ENCODE results near the gene SIPA1L2.

The SIPA1L2 gene

GRCh38 chr1:232598837-232599177 is 31.1 kb downstream of the SIPA1L2 start:
- H3K27me3 ChIP-seq (ENCODE audit: insufficient read depth, poor library complexity, severe bottlenecking) = no peaks in the 10 kb centered on the region
- TF ChIP-seq CTCF (IDR thresholded peaks at IDR 0.05; ENCODE audit: insufficient read depth, low read length) (no peak), SPI1 (IDR thresholded peaks at IDR 0.05; ENCODE audit: borderline replicate concordance, low read depth) (no peak), POLR2AphosphoS5 (IDR thresholded peaks at IDR 0.05; ENCODE audit: low read depth) (no peak), REST (IDR thresholded peaks at IDR 0.05; ENCODE audit: insufficient replicate concordance, low read depth) (no peak), GABPA (IDR thresholded peaks at IDR 0.05; ENCODE audit: low read depth) (no peak)
- H3K4me3 ChIP-seq (replicated peaks; ENCODE audit: insufficient read depth, low read length) = no peak overlapping the region
- no peak for DNase-seq (ENCODE audit: low read depth in 1 of 2, low spot score in 1 of 2)
- no peak overlapping the region for H3K27ac ChIP-seq (replicated peaks)

GRCh38 chr1:232598133-232598532 is 31.8 kb downstream of the SIPA1L2 start:
- TF ChIP-seq GABPA (IDR thresholded peaks at IDR 0.05; ENCODE audit: low read depth) (no peak), SPI1 (IDR thresholded peaks at IDR 0.05; ENCODE audit: borderline replicate concordance, low read depth) (no peak), POLR2AphosphoS5 (IDR thresholded peaks at IDR 0.05; ENCODE audit: low read depth) (no peak), REST (IDR thresholded peaks at IDR 0.05; ENCODE audit: insufficient replicate concordance, low read depth) (no peak), CTCF (IDR thresholded peaks at IDR 0.05; ENCODE audit: insufficient read depth, low read length) (no peak)
- Histone ChIP-seq H3K27me3 (ENCODE audit: insufficient read depth, poor library complexity, severe bottlenecking) (no peaks in the 10 kb centered on the region), H3K27ac (replicated peaks) (no peak overlapping the region), H3K4me3 (replicated peaks; ENCODE audit: insufficient read depth, low read length) (no peak overlapping the region)
- DNase-seq (ENCODE audit: low read depth in 1 of 2, low spot score in 1 of 2) = no peak

- no peak overlapping the region for H3K4me3 ChIP-seq (replicated peaks; ENCODE audit: insufficient read depth, low read length)
- TF ChIP-seq POLR2AphosphoS5 (IDR thresholded peaks at IDR 0.05; ENCODE audit: low read depth) (no peak), GABPA (IDR thresholded peaks at IDR 0.05; ENCODE audit: low read depth) (no peak), SPI1 (IDR thresholded peaks at IDR 0.05; ENCODE audit: borderline replicate concordance, low read depth) (no peak), REST (IDR thresholded peaks at IDR 0.05; ENCODE audit: insufficient replicate concordance, low read depth) (no peak), CTCF (IDR thresholded peaks at IDR 0.05; ENCODE audit: insufficient read depth, low read length) (no peak)
These were observed 32.2 kb downstream of the SIPA1L2 start for GRCh38 chr1:232597721-232598120.

More at GRCh38 chr1:232597721-232598120, 32.2 kb downstream of the SIPA1L2 start:
- no peak for DNase-seq (ENCODE audit: low read depth in 1 of 2, low spot score in 1 of 2)
- Histone ChIP-seq H3K27ac (replicated peaks) (no peak overlapping the region), H3K27me3 (ENCODE audit: insufficient read depth, poor library complexity, severe bottlenecking) (no peaks in the 10 kb centered on the region)

Measured in HL-60 (cell line).